GM19452 (cell line): ENCODE results near the gene POU5F2.

Source experiments
- ATAC-seq: cut with Tn5 transposase; IDR thresholded peaks from one replicate; pipeline ENCODE4 v1.9.1; 2021; ENCODE audit not compliant: unreplicated experiment

The POU5F2 gene

GRCh38 chr5:93741136-93741811 is at the start of gene POU5F2:
POU5F2 (minus strand) TSS chr5:93741600; CDS start chr5:93741563, 37 bp downstream.
- no peak for ATAC-seq

GRCh38 chr5:93790401-93790800 is 49.0 kb upstream of the POU5F2 start:
- ATAC-seq: no peak

- ATAC-seq: no peak
Observed at GRCh38 chr5:93789173-93790067, 48.0 kb upstream of the POU5F2 start.

GRCh38 chr5:93787598-93787997 is 46.2 kb upstream of the POU5F2 start:
- ATAC-seq: no peak

- no peak for ATAC-seq
Observed at GRCh38 chr5:93785475-93785874, 44.1 kb upstream of the POU5F2 start.

- ATAC-seq: no peak
Observed at GRCh38 chr5:93782978-93783377, 41.6 kb upstream of the POU5F2 start.

GRCh38 chr5:93777620-93778019 is 36.2 kb upstream of the POU5F2 start:
- ATAC-seq: no peak

GRCh38 chr5:93756372-93756771 is 15.0 kb upstream of the POU5F2 start:
- no peak for ATAC-seq

- no peak for ATAC-seq
Observed at GRCh38 chr5:93755716-93756115, 14.3 kb upstream of the POU5F2 start.

- no peak for ATAC-seq
Observed at GRCh38 chr5:93748875-93749397, 7.5 kb upstream of the POU5F2 start.

- no peak for ATAC-seq
Observed at GRCh38 chr5:93746406-93747056, 5.1 kb upstream of the POU5F2 start.

- ATAC-seq: no peak
Observed at GRCh38 chr5:93736284-93736683, 5.1 kb downstream of the POU5F2 start.

- no peak for ATAC-seq
Observed at GRCh38 chr5:93735378-93735777, 6.0 kb downstream of the POU5F2 start.

GRCh38 chr5:93731987-93732386 is 9.4 kb downstream of the POU5F2 start:
- no peak for ATAC-seq

- ATAC-seq: no peak
Observed at GRCh38 chr5:93726595-93726994, 14.8 kb downstream of the POU5F2 start.

- ATAC-seq: no peak
Observed at GRCh38 chr5:93724791-93725190, 16.6 kb downstream of the POU5F2 start.

- ATAC-seq: no peak
Observed at GRCh38 chr5:93723681-93724080, 17.7 kb downstream of the POU5F2 start.

- no peak for ATAC-seq
Observed at GRCh38 chr5:93723005-93723404, 18.4 kb downstream of the POU5F2 start.

GRCh38 chr5:93722588-93722987 is 18.8 kb downstream of the POU5F2 start:
- ATAC-seq: no peak

GRCh38 chr5:93721511-93721910 is 19.9 kb downstream of the POU5F2 start:
- no peak for ATAC-seq

GRCh38 chr5:93721071-93721470 is 20.3 kb downstream of the POU5F2 start:
- ATAC-seq: no peak
